HL-60 (cell line): ENCODE measurements around the gene ADCY3.

Source experiments
- GABPA ChIP-seq: IDR thresholded peaks from 2 replicates; pipeline ENCODE4 v1.6.1; 2012; ENCODE audit warnings: low read depth
- POLR2AphosphoS5 ChIP-seq: IDR thresholded peaks from 2 replicates; pipeline ENCODE4 v1.6.1; 2012; ENCODE audit warnings: low read depth
- REST ChIP-seq: IDR thresholded peaks from 2 replicates; pipeline ENCODE4 v1.6.1; 2012; ENCODE audit warnings: low read depth; ENCODE audit not compliant: insufficient replicate concordance
- SPI1 ChIP-seq: IDR thresholded peaks from 2 replicates; pipeline ENCODE4 v1.6.1; 2012; ENCODE audit warnings: low read depth, mild to moderate bottlenecking, borderline replicate concordance
- TF ChIP-seq, protein P1 (sequence below): IDR thresholded peaks from one replicate; pipeline ENCODE4 v1.5.1; 2011; ENCODE audit warnings: low read length, control low read depth, inconsistent platforms; ENCODE audit not compliant: insufficient read depth

DNA sequence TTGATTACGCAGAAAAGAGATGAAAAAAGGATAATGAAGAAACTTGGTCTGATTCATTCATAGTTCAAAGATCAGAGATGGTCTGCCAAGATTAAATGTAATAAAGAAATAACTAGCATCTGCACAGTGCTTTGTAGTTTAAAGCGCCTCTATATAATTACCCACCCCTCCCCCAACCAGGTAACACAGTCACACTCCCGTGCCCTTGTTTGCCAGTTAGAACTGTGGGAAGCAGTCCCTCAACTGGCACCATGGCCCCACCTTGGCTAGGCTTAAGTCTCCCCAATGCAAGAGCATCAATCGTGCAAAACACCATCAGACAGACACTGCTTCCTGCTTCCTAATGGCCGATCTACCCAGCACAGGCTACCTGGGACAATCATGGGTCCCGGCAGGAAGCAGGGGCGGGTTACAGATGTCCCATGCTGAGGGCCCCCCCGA, 11.6 kb downstream of the ADCY3 start:
- TF ChIP-seq POLR2AphosphoS5 (no peak), GABPA (no peak), SPI1 (no peak), REST (no peak)
- TF ChIP-seq, protein P1, sequence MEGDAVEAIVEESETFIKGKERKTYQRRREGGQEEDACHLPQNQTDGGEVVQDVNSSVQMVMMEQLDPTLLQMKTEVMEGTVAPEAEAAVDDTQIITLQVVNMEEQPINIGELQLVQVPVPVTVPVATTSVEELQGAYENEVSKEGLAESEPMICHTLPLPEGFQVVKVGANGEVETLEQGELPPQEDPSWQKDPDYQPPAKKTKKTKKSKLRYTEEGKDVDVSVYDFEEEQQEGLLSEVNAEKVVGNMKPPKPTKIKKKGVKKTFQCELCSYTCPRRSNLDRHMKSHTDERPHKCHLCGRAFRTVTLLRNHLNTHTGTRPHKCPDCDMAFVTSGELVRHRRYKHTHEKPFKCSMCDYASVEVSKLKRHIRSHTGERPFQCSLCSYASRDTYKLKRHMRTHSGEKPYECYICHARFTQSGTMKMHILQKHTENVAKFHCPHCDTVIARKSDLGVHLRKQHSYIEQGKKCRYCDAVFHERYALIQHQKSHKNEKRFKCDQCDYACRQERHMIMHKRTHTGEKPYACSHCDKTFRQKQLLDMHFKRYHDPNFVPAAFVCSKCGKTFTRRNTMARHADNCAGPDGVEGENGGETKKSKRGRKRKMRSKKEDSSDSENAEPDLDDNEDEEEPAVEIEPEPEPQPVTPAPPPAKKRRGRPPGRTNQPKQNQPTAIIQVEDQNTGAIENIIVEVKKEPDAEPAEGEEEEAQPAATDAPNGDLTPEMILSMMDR, result no peak
